Smooth muscle cell of the brain vasculature (primary cell): ENCODE results near the gene OCSTAMP.

Experiments used
- DNase-seq: peaks from one replicate; pipeline ENCODE4 v3.0.0-alpha.2; 2012; ENCODE audit warnings: low read depth, low spot score

The OCSTAMP gene

GRCh38 chr20:46573234-46573633 lies 22.8 kb upstream of the OCSTAMP start:
- no peak for DNase-seq

- DNase-seq = no peak
These were observed 22.3 kb upstream of the OCSTAMP start for GRCh38 chr20:46572790-46573189.

GRCh38 chr20:46572153-46572552 lies 21.7 kb upstream of the OCSTAMP start:
- no peak for DNase-seq

- no peak for DNase-seq
These were observed 21.0 kb upstream of the OCSTAMP start for GRCh38 chr20:46571418-46571817.

- no peak for DNase-seq
These were observed 20.5 kb upstream of the OCSTAMP start for GRCh38 chr20:46570956-46571355.

- no peak for DNase-seq
These were observed 19.5 kb upstream of the OCSTAMP start for GRCh38 chr20:46569961-46570360.

GRCh38 chr20:46568570-46569129 lies 18.2 kb upstream of the OCSTAMP start:
- DNase-seq = peak; percentile 65

- DNase-seq = no peak
These were observed 15.7 kb upstream of the OCSTAMP start for GRCh38 chr20:46566125-46566524.

- no peak for DNase-seq
These were observed 13.9 kb upstream of the OCSTAMP start for GRCh38 chr20:46564241-46564957.

GRCh38 chr20:46563860-46564221 lies 13.4 kb upstream of the OCSTAMP start:
- DNase-seq = no peak

GRCh38 chr20:46563170-46563859 lies 12.9 kb upstream of the OCSTAMP start:
- no peak for DNase-seq

GRCh38 chr20:46562373-46563169 lies 12.1 kb upstream of the OCSTAMP start:
- no peak for DNase-seq

- DNase-seq = no peak
These were observed 11.5 kb upstream of the OCSTAMP start for GRCh38 chr20:46562009-46562372.

- no peak for DNase-seq
These were observed 9.4 kb upstream of the OCSTAMP start for GRCh38 chr20:46559685-46560440.

GRCh38 chr20:46559001-46559400 lies 8.5 kb upstream of the OCSTAMP start:
- no peak for DNase-seq

GRCh38 chr20:46558511-46558959 lies 8.1 kb upstream of the OCSTAMP start:
- DNase-seq = peak; percentile 64

GRCh38 chr20:46557231-46557956 lies 6.9 kb upstream of the OCSTAMP start:
- no peak for DNase-seq

GRCh38 chr20:46555370-46555956 lies 5.0 kb upstream of the OCSTAMP start:
- DNase-seq = no peak

- DNase-seq = no peak
These were observed 4.4 kb upstream of the OCSTAMP start for GRCh38 chr20:46554828-46555227.

GRCh38 chr20:46553926-46554325 lies 3.5 kb upstream of the OCSTAMP start:
- no peak for DNase-seq
